ENCODE measurements around the gene RASGRF2. TPM values are rescaled to one million over a fixed set of nuclear protein-coding genes. Genes with fewer than 3 reads are reported as not detected.

RASGRF2 gene
- total RNA-seq, 1 donor from 2014 or later: 1.4 TPM

- DNase-seq: no peak
- H3K4me3 Mint-ChIP-seq (ENCODE audit: unreplicated experiment): no peak overlapping the region
- H3K27me3 Mint-ChIP-seq (ENCODE audit: unreplicated experiment): peaks cover 14% of the 10 kb centered on the region
- no peak overlapping the region for H3K27ac Mint-ChIP-seq (ENCODE audit: unreplicated experiment)
- peaks cover 9% of the 10 kb centered on the region for H3K9me3 Mint-ChIP-seq (ENCODE audit: unreplicated experiment)
- TF ChIP-seq, protein P1, sequence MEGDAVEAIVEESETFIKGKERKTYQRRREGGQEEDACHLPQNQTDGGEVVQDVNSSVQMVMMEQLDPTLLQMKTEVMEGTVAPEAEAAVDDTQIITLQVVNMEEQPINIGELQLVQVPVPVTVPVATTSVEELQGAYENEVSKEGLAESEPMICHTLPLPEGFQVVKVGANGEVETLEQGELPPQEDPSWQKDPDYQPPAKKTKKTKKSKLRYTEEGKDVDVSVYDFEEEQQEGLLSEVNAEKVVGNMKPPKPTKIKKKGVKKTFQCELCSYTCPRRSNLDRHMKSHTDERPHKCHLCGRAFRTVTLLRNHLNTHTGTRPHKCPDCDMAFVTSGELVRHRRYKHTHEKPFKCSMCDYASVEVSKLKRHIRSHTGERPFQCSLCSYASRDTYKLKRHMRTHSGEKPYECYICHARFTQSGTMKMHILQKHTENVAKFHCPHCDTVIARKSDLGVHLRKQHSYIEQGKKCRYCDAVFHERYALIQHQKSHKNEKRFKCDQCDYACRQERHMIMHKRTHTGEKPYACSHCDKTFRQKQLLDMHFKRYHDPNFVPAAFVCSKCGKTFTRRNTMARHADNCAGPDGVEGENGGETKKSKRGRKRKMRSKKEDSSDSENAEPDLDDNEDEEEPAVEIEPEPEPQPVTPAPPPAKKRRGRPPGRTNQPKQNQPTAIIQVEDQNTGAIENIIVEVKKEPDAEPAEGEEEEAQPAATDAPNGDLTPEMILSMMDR (IDR thresholded peaks at IDR 0.05; ENCODE audit: partially characterized antibody, unreplicated experiment): no peak
- peaks cover 7% of the 10 kb centered on the region for H3K36me3 Mint-ChIP-seq (ENCODE audit: unreplicated experiment)
- H3K4me1 Mint-ChIP-seq (ENCODE audit: low read depth, unreplicated experiment): peaks cover 13% of the 10 kb centered on the region
Measured at GRCh38 chr5:80958616-80959015, 1.5 kb upstream of the RASGRF2 start.

- H3K27ac Mint-ChIP-seq (ENCODE audit: unreplicated experiment): peak overlapping the region; percentile 28
Measured at GRCh38 chr5:80959138-80959537, 1.0 kb upstream of the RASGRF2 start.

GRCh38 chr5:80960531-80961375 is 590 bp downstream of the RASGRF2 start:
- peaks cover 7% of the 10 kb centered on the region for H3K36me3 Mint-ChIP-seq (ENCODE audit: unreplicated experiment)
- peak; percentile 40 for DNase-seq
- TF ChIP-seq, protein P1 (IDR thresholded peaks at IDR 0.05; ENCODE audit: partially characterized antibody, unreplicated experiment): no peak
- peaks cover 14% of the 10 kb centered on the region for H3K27me3 Mint-ChIP-seq (ENCODE audit: unreplicated experiment)
- no peak overlapping the region for H3K27ac Mint-ChIP-seq (ENCODE audit: unreplicated experiment)
- H3K4me1 Mint-ChIP-seq (ENCODE audit: low read depth, unreplicated experiment): peaks cover 13% of the 10 kb centered on the region
- peaks cover 9% of the 10 kb centered on the region for H3K9me3 Mint-ChIP-seq (ENCODE audit: unreplicated experiment)
- H3K4me3 Mint-ChIP-seq (ENCODE audit: unreplicated experiment): peak overlapping the region; percentile 89

More at GRCh38 chr5:80959138-80959537, 1.0 kb upstream of the RASGRF2 start:
- TF ChIP-seq, protein P1 (IDR thresholded peaks at IDR 0.05; ENCODE audit: partially characterized antibody, unreplicated experiment): no peak
- Mint-ChIP-seq H3K4me1 (ENCODE audit: low read depth, unreplicated experiment) (peaks cover 13% of the 10 kb centered on the region), H3K27me3 (ENCODE audit: unreplicated experiment) (peaks cover 14% of the 10 kb centered on the region), H3K4me3 (ENCODE audit: unreplicated experiment) (peak overlapping the region; percentile 88), H3K9me3 (ENCODE audit: unreplicated experiment) (peaks cover 9% of the 10 kb centered on the region), H3K36me3 (ENCODE audit: unreplicated experiment) (peaks cover 7% of the 10 kb centered on the region)
- DNase-seq: no peak

GRCh38 chr5:80961376-80962281 is 1.5 kb downstream of the RASGRF2 start:
- Mint-ChIP-seq H3K4me3 (ENCODE audit: unreplicated experiment) (peak overlapping the region; percentile 89), H3K36me3 (ENCODE audit: unreplicated experiment) (peaks cover 7% of the 10 kb centered on the region), H3K9me3 (ENCODE audit: unreplicated experiment) (peaks cover 9% of the 10 kb centered on the region), H3K27ac (ENCODE audit: unreplicated experiment) (no peak overlapping the region), H3K4me1 (ENCODE audit: low read depth, unreplicated experiment) (peaks cover 13% of the 10 kb centered on the region), H3K27me3 (ENCODE audit: unreplicated experiment) (peaks cover 14% of the 10 kb centered on the region)
- DNase-seq: no peak
- TF ChIP-seq, protein P1 (IDR thresholded peaks at IDR 0.05; ENCODE audit: partially characterized antibody, unreplicated experiment): no peak

Measured in glutamatergic neuron (in vitro differentiated cells).